ENCODE results near the gene KCNQ5.

KCNQ5 gene

DNA sequence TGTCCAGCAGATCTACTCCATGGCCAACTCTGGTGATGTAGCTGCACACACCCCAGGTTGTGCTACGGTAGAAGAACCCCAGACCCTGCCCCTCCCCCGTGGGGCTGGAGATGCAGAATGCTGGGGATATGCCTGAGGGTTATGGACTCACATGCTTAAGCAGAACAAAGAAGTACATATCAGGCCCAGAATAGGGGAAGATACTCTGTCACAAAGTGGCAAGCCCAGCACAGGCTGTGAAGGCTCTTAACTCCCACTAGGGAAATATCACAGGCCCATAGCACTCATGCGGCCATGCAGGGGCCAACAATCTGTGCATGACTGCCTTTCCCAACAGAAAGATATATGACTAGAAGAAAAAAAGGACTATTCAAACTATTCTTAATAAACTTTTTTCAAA, 234.9 kb downstream of the KCNQ5 start:
- intact Hi-C loops (cut with micrococcal nuclease): no loop called here
- Mint-ChIP-seq H3K4me1 (ENCODE audit: low read depth) (peaks cover 18% of the 10 kb centered on the region), H3K36me3 (ENCODE audit: low read depth) (no peaks in the 10 kb centered on the region), H3K9me3 (no peaks in the 10 kb centered on the region), H3K27ac (no peak overlapping the region), H3K27me3 (no peaks in the 10 kb centered on the region), H3K4me3 (no peak overlapping the region)

DNA sequence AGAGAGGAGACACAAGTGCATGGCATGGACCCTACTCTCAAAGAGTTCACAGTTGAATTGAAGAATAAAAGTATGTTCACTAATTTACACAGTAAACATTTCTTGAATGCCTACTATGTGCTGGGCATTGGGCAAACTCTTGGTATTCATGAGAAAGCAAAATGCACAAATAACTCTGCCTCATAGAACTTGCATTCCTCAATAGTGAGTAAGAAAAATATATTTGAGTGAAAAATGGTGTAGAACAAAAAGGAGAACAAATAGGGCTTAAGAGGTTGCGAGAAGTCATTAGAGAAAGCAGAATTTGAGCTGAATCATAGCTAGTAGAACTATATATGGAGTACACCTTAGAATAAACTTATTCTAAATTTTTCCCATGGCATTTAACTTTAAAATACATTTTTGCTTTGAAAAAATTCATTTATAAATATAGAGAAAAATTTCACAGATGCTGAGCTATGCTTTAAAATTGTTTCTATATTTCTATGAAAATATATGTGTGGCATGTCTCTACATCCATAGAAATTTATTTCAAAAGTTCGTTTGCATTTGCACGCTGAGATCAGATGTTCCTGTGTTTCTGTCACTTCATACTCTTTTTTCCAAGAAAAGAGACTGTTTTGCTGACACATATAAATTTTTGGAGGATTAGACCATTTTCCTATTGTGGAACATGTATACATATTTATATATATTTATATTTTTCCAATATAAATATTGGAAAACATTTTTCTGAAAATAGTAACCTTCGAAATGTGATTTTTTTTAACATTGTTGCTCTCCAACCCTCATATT, 236.1 kb downstream of the KCNQ5 start:
- Mint-ChIP-seq H3K27me3 (no peaks in the 10 kb centered on the region), H3K9me3 (no peaks in the 10 kb centered on the region), H3K27ac (no peak overlapping the region), H3K4me3 (no peak overlapping the region), H3K4me1 (ENCODE audit: low read depth) (peaks cover 26% of the 10 kb centered on the region), H3K36me3 (ENCODE audit: low read depth) (no peaks in the 10 kb centered on the region)
- intact Hi-C loops (cut with micrococcal nuclease): no loop called here

DNA sequence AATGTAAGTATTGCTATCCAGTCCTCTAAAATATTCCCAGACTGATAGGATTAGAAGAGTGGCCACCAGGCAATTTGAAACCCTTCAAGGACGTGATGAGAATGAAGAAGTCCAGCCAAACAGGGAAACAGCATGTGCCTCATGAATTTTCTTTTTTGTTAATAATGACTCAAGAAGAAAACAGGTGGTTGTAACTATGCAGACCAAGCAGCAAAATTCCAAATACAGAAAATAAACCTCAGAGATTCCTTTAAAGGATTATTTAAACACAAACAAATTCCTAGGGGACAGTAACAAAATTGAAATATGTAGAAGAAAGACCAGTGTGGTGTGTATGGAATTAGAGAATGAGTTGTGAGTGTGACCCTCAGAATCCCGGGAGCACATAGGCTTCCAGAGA, 239.2 kb downstream of the KCNQ5 start:
- no peaks in the 10 kb centered on the region for H3K36me3 Mint-ChIP-seq (ENCODE audit: low read depth)
- no peaks in the 10 kb centered on the region for H3K27me3 Mint-ChIP-seq
- peak overlapping the region; percentile 96 for H3K27ac Mint-ChIP-seq
- H3K4me3 Mint-ChIP-seq: no peak overlapping the region
- peaks cover 32% of the 10 kb centered on the region for H3K4me1 Mint-ChIP-seq (ENCODE audit: low read depth)
- H3K9me3 Mint-ChIP-seq: no peaks in the 10 kb centered on the region
- intact Hi-C loops (cut with micrococcal nuclease): loop anchor here (5.0 kb wide), 1 partner anchor 239 kb away; the partner anchor contains the start of gene KCNQ5

DNA sequence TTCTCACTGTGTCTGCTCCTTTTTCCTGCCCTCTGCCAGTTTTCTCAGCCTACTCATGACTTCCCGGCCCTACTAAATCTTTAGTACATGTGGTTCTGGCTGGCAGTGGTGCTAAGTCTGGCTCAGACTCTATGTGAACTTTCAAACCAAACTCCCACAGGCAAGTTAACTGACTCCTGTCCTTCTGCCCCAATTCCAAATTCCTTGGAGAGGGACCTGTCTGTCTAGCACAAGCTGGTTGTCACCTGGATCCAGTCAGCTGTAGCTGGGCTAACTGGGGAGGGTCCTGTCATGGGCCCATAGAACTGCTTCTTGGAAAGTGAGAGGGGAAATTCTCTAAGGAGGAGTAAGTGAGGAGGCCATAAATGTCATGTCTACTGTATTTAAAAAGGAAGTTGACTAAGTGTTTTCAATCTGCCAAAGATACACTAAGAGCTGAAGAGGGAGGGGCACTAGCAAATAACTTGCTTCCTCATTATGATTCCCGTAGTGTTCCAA, 240.1 kb downstream of the KCNQ5 start:
- H3K9me3 Mint-ChIP-seq: no peaks in the 10 kb centered on the region
- no peak overlapping the region for H3K4me3 Mint-ChIP-seq
- intact Hi-C loops (cut with micrococcal nuclease): loop anchor here (5.0 kb wide), 1 partner anchor 240 kb away; the partner anchor contains the start of gene KCNQ5
- H3K27ac Mint-ChIP-seq: peak overlapping the region; percentile 96
- H3K4me1 Mint-ChIP-seq (ENCODE audit: low read depth): peaks cover 32% of the 10 kb centered on the region
- no peaks in the 10 kb centered on the region for H3K27me3 Mint-ChIP-seq
- no peaks in the 10 kb centered on the region for H3K36me3 Mint-ChIP-seq (ENCODE audit: low read depth)

DNA sequence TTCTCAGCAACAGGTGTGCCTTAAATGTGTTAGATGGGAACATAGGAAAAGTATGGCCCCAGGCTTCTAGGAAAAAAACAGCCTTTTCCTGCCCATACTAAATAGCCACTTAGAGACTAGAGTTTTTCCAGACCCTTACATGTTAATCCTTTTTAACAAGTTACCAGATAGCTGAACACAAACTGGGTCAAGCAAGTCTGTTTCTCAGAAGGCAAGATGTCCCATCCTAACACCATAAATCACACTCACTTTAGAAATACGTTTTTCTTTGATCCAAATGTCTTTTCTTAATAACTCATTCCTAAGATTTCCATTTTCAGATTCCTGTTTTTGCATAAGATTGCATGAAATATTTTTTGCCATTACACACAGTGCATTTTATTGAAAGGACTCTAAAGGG, 241.3 kb downstream of the KCNQ5 start:
- Mint-ChIP-seq H3K4me3 (no peak overlapping the region), H3K4me1 (ENCODE audit: low read depth) (peaks cover 32% of the 10 kb centered on the region), H3K36me3 (ENCODE audit: low read depth) (no peaks in the 10 kb centered on the region), H3K27ac (no peak overlapping the region), H3K27me3 (no peaks in the 10 kb centered on the region), H3K9me3 (no peaks in the 10 kb centered on the region)
- intact Hi-C loops (cut with micrococcal nuclease): loop anchor here (5.0 kb wide), 1 partner anchor 241 kb away; the partner anchor contains the start of gene KCNQ5

DNA sequence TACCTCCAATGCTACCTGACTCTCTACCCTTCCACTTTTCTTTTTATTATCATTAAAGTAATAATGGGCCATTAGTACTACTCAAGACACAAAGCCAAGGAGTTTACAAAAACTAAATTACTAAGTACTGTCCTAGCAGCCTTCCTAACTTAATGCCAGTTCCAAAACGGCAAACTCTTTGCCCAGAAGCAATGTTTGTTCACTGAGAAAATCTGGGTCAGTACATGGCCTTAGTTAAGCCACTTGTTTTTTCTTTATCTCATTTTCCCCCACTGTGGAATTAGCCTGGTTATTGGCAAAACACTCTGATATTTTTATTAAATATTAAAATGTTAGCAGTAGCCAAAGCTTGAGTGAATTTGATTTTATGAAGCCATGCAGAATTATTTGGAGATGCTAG, 242.4 kb downstream of the KCNQ5 start:
- intact Hi-C loops (cut with micrococcal nuclease): loop anchor here (5.0 kb wide), 1 partner anchor 242 kb away; the partner anchor contains the start of gene KCNQ5
- no peak overlapping the region for H3K4me3 Mint-ChIP-seq
- peaks cover 32% of the 10 kb centered on the region for H3K4me1 Mint-ChIP-seq (ENCODE audit: low read depth)
- no peak overlapping the region for H3K27ac Mint-ChIP-seq
- no peaks in the 10 kb centered on the region for H3K27me3 Mint-ChIP-seq
- H3K36me3 Mint-ChIP-seq (ENCODE audit: low read depth): no peaks in the 10 kb centered on the region
- H3K9me3 Mint-ChIP-seq: no peaks in the 10 kb centered on the region

DNA sequence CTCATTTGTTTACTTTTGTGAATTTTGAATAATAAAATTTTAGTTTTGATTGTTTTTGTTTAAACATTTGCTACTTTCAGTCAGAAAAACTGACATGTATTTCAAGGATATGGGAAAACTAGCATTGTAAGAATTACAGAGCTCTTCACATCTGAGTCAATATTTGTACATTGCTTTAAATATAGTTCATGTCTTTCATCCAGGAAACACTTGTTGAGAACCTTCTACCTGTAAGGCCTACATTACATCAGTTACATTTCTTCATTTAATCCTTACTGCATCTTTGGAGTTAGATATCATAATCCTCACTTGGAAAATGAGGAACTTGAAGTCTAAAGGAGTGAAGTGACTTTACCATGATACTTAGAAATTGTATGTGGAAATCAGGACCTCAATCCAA, 242.9 kb downstream of the KCNQ5 start:
- Mint-ChIP-seq H3K27me3 (no peaks in the 10 kb centered on the region), H3K4me3 (no peak overlapping the region), H3K36me3 (ENCODE audit: low read depth) (no peaks in the 10 kb centered on the region), H3K27ac (no peak overlapping the region), H3K4me1 (ENCODE audit: low read depth) (peaks cover 32% of the 10 kb centered on the region), H3K9me3 (no peaks in the 10 kb centered on the region)
- intact Hi-C loops (cut with micrococcal nuclease): loop anchor here (5.0 kb wide), 1 partner anchor 242 kb away; the partner anchor contains the start of gene KCNQ5

DNA sequence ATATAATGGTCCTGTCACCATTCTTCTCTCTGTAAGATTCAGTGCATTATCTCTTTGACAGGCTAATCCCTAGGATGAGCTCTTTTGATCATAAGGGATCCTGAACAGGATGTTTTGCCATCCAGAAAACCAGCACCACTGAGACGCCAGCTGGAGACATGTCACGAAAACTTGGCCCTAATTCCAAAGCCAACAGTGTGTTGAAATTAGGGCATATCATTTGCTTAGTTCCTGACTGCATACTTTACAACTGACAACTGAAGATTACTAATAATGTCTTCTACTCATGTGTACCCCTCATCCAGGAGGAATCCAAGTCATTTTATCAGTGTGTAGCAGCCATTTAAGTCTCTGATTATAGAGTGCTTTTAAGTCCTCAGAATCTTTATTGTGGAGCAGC, 243.6 kb downstream of the KCNQ5 start:
- intact Hi-C loops (cut with micrococcal nuclease): no loop called here
- no peaks in the 10 kb centered on the region for H3K9me3 Mint-ChIP-seq
- H3K27ac Mint-ChIP-seq: no peak overlapping the region
- H3K4me1 Mint-ChIP-seq (ENCODE audit: low read depth): peaks cover 27% of the 10 kb centered on the region
- H3K27me3 Mint-ChIP-seq: no peaks in the 10 kb centered on the region
- H3K36me3 Mint-ChIP-seq (ENCODE audit: low read depth): no peaks in the 10 kb centered on the region
- no peak overlapping the region for H3K4me3 Mint-ChIP-seq

DNA sequence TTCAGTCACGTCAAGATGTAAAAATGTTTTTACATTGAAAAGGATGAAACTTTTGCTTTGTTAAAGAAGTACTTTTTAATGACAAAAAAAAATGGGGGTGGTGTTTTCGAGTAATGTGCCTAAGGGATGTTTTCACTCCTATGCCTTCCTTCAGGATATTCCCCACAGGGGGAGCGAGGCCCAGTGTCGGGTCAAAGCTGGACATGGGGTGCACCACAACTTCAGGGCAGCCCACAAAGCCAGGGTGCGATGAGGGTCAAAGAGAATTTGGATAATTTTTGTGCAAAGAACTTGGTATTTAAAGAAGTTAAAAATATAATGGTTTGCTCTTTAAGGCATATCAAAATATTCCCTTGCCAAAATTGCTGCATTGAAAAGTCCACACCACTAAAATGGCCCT, 247.8 kb downstream of the KCNQ5 start:
- intact Hi-C loops (cut with micrococcal nuclease): no loop called here
- Mint-ChIP-seq H3K4me1 (ENCODE audit: low read depth) (peaks cover 7% of the 10 kb centered on the region), H3K4me3 (no peak overlapping the region), H3K36me3 (ENCODE audit: low read depth) (no peaks in the 10 kb centered on the region), H3K27ac (no peak overlapping the region), H3K27me3 (no peaks in the 10 kb centered on the region), H3K9me3 (no peaks in the 10 kb centered on the region)

DNA sequence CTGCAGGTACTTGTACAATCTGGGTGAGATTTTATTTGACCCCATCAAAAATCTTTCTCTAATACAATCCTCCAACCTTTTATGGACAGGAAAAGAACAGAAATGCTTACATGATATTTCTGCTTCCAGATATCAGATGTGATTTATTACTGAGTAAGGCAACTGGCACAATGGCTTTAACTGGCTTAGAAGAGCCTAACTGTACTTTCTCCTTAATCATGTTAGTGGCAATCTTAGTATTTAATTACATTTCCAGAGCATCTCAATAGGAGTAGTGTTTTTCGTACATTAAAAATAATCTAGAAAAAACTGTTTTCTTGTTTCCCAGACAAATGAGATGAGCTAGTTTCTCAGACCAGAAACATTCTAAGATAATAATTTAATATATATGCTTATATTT, 251.6 kb downstream of the KCNQ5 start:
- Mint-ChIP-seq H3K27me3 (no peaks in the 10 kb centered on the region), H3K9me3 (peaks cover 7% of the 10 kb centered on the region), H3K27ac (no peak overlapping the region), H3K36me3 (ENCODE audit: low read depth) (no peaks in the 10 kb centered on the region), H3K4me3 (no peak overlapping the region), H3K4me1 (ENCODE audit: low read depth) (no peaks in the 10 kb centered on the region)
- intact Hi-C loops (cut with micrococcal nuclease): no loop called here

DNA sequence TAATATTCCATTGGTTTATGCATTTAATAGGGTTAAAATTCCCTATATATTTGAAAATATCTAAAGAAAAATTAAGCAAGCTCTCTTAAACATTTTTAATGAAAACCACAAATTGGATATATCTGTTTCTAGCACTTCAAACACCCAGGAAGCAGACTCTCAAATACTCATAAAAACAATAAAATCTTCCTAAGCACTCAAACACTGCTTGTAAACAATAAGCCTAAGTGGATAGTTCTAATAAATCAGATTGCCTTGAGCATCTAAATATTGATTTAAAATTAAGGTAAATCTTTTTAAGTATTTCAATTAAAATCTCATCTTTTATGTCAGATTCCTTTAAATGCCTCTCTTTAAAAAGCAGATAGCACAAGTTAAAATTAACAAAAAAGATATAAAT, 254.4 kb downstream of the KCNQ5 start:
- Mint-ChIP-seq H3K9me3 (peaks cover 8% of the 10 kb centered on the region), H3K4me1 (ENCODE audit: low read depth) (no peaks in the 10 kb centered on the region), H3K4me3 (no peak overlapping the region), H3K27me3 (no peaks in the 10 kb centered on the region), H3K36me3 (ENCODE audit: low read depth) (no peaks in the 10 kb centered on the region), H3K27ac (no peak overlapping the region)
- intact Hi-C loops (cut with micrococcal nuclease): no loop called here

DNA sequence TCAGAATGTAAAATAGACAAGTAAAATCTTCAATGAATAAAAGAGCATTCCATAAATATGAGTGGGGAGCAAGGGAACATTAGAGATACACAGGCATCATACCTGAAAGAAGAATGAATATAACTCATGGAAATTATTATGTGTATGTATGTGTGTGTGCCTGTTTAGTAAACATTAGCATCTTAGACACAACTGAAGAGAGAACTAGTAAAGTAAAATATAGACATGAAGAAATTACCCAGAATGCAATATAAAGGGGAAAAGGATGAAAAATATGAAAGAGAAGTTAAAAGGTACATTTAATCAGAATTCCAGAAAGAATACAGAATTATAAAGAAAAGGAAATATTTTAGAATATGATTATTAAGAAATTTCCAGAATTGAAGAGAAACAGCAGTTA, 264.3 kb downstream of the KCNQ5 start:
- Mint-ChIP-seq H3K9me3 (peaks cover 21% of the 10 kb centered on the region), H3K36me3 (ENCODE audit: low read depth) (no peaks in the 10 kb centered on the region), H3K4me3 (no peak overlapping the region), H3K4me1 (ENCODE audit: low read depth) (no peaks in the 10 kb centered on the region), H3K27ac (no peak overlapping the region), H3K27me3 (no peaks in the 10 kb centered on the region)
- intact Hi-C loops (cut with micrococcal nuclease): no loop called here

DNA sequence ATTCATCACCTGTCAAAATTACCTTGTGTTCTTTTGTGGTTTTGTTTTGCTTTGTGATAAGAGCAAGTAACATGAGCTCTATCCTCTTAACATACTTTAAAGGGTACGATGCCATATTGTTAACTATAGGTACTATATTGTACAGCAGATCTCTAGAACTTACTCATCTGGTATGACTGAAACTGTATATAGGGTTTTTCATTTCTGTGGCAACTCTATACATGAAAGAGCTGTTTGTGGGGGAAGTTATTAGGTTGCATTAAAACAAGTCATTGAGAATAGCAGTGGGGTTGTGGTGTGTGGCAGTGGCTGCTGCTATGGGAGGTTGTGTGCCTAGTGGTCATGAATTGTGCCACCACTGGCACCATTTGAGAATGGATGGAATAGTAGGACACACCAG, 268.4 kb downstream of the KCNQ5 start:
- no peaks in the 10 kb centered on the region for H3K4me1 Mint-ChIP-seq (ENCODE audit: low read depth)
- intact Hi-C loops (cut with micrococcal nuclease): no loop called here
- no peaks in the 10 kb centered on the region for H3K27me3 Mint-ChIP-seq
- no peak overlapping the region for H3K4me3 Mint-ChIP-seq
- H3K36me3 Mint-ChIP-seq (ENCODE audit: low read depth): no peaks in the 10 kb centered on the region
- H3K9me3 Mint-ChIP-seq: peaks cover 21% of the 10 kb centered on the region
- no peak overlapping the region for H3K27ac Mint-ChIP-seq

DNA sequence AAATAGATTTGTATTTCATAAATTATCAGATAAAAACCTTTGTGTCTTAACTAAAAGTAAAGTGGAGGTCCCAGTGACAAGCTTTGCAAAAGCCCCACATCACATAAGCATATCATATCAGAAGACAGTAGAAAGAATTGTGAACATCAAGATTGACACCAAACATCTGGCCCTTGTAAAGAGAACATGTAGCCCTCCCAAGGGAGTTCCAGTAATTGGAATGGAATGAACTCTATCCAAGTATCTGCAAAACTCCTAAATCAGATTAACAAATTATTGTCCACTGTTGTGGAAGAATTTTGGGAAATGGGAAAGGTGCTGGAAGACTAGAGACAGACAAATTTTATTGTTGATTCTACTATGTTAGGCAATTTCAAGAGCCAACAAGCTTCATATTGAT, 268.8 kb downstream of the KCNQ5 start:
- Mint-ChIP-seq H3K9me3 (peaks cover 18% of the 10 kb centered on the region), H3K4me3 (no peak overlapping the region), H3K36me3 (ENCODE audit: low read depth) (no peaks in the 10 kb centered on the region), H3K27ac (no peak overlapping the region), H3K27me3 (no peaks in the 10 kb centered on the region), H3K4me1 (ENCODE audit: low read depth) (no peaks in the 10 kb centered on the region)
- intact Hi-C loops (cut with micrococcal nuclease): no loop called here

DNA sequence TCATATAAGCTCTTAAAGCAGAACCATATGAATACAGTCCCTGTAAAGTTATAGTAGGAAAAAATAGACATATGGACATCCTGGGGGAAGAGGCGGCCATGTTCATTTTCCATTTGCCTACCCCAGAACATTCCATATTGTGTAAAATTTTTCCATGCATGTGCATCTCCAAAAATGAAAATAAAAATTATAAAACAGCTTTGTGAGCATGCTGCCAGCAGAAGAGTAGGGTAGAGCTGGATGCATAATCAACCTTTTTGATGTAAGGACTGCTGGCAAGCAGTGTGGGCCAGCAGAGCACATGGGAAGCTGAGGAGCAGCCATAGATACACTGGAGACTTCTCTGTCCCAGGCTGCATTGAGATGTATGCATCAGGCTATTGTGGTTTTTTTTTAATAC, 271.0 kb downstream of the KCNQ5 start:
- intact Hi-C loops (cut with micrococcal nuclease): no loop called here

More for the DNA sequence above, 271.0 kb downstream of the KCNQ5 start:
- Mint-ChIP-seq H3K4me1 (ENCODE audit: low read depth) (no peaks in the 10 kb centered on the region), H3K27ac (no peak overlapping the region), H3K9me3 (no peaks in the 10 kb centered on the region), H3K36me3 (ENCODE audit: low read depth) (no peaks in the 10 kb centered on the region), H3K27me3 (no peaks in the 10 kb centered on the region), H3K4me3 (no peak overlapping the region)

All from dendritic cell treated with granulocyte-macrophage colony-stimulating factor and Interleukin-4, amounts not matched to agents 40 ng/mL and 50 ng/mL, for 4 days (primary cell).